IPS-NIHi11 (cell line): ENCODE data around the gene RIN3.

Experiments used
- DNase-seq: peaks from one replicate; pipeline ENCODE4 v3.0.0; 2012; ENCODE audit warnings: mixed read lengths, low spot score

RIN3 gene

GRCh38 chr14:92575061-92575747 is 61.6 kb downstream of the RIN3 start:
- no peak for DNase-seq

- no peak for DNase-seq
These were observed 62.2 kb downstream of the RIN3 start for GRCh38 chr14:92575748-92576303.

GRCh38 chr14:92577321-92577742 is 63.8 kb downstream of the RIN3 start:
- no peak for DNase-seq

GRCh38 chr14:92578511-92578910 is 64.9 kb downstream of the RIN3 start:
- DNase-seq: no peak

GRCh38 chr14:92579244-92579936 is 65.8 kb downstream of the RIN3 start:
- DNase-seq: no peak

- no peak for DNase-seq
These were observed 67.6 kb downstream of the RIN3 start for GRCh38 chr14:92581206-92581605.

GRCh38 chr14:92581966-92582566 is 68.5 kb downstream of the RIN3 start:
- DNase-seq: no peak

- no peak for DNase-seq
These were observed 69.3 kb downstream of the RIN3 start for GRCh38 chr14:92582706-92583452.

GRCh38 chr14:92584220-92584619 is 70.6 kb downstream of the RIN3 start:
- DNase-seq: no peak

- no peak for DNase-seq
These were observed 71.2 kb downstream of the RIN3 start for GRCh38 chr14:92584816-92585215.

GRCh38 chr14:92585981-92586937 is 72.7 kb downstream of the RIN3 start:
- no peak for DNase-seq

- DNase-seq: no peak
These were observed 73.5 kb downstream of the RIN3 start for GRCh38 chr14:92586963-92587699.

- DNase-seq: no peak
These were observed 74.1 kb downstream of the RIN3 start for GRCh38 chr14:92587700-92588085.

- DNase-seq: no peak
These were observed 75.8 kb downstream of the RIN3 start for GRCh38 chr14:92589213-92589852.

- DNase-seq: no peak
These were observed 76.6 kb downstream of the RIN3 start for GRCh38 chr14:92590176-92590575.

GRCh38 chr14:92590941-92591340 is 77.4 kb downstream of the RIN3 start:
- DNase-seq: no peak

- DNase-seq: no peak
These were observed 77.8 kb downstream of the RIN3 start for GRCh38 chr14:92591346-92591745.

GRCh38 chr14:92595267-92595666 is 81.7 kb downstream of the RIN3 start:
- no peak for DNase-seq

- DNase-seq: no peak
These were observed 82.8 kb downstream of the RIN3 start for GRCh38 chr14:92596331-92596907.
